Measurements from ENCODE around the gene FCHSD2.
"Not testable (repeated sequence)": the region's sequence is repeated elsewhere in the genome, so short reads cannot be mapped to it uniquely, and the experiment has no call there.

Gene FCHSD2

DNA sequence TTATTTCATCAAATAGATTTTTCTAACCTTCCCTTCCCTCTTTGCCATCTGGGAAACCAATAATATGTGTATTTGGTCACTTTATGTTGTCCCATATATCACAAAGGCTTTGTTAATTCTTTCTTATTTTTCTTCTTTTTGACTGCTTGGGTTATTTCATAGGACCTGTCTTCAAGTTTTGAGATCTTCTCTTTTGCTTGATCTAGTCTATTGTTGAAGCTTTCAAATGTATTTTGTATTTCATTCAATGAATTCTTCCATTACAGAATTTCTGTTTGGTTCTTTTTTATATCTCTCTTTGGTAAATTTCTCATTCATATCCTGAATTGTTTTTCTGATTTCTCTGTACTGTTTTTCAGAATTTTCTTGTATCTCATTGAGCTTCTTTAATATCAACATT, 132.1 kb downstream of the FCHSD2 start:
- no peak for DNase-seq (ENCODE audit: low spot score)

DNA sequence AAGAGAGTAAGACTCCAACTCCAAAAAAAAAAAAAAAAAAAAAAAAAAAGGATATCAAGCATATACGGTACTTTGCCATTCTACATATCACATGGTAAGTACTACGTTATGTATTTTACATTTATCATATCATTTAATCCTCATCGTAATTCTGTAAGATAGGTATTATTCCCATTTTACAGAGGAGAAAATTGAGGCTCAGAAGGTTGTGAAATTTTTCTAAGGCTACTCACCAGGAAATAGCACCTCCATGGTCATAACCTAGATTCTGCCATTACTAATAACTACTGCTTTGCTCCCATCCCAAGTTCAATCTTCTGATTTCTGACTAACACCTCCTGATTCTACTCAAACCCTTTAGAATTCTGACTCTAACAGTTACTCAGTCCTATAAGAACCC, 138.0 kb downstream of the FCHSD2 start:
- no peak for DNase-seq (ENCODE audit: low spot score)

DNA sequence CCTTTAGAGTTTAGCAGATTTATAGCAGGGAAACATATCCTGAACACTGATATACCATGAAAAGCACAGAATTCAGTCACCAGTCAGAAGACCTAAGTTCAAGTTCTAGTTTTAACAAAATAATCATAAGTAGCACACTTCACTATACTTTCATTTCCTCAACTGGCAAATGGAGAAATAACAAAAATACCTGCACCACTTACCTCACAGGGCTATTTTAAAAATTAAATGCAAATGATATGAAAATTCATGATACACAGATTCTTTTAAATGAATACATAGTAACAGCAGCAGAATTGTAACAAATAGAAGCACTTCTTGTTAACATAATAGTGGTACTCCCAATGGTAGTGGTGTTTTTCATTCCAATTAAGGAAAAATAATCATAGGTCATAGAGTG, 139.0 kb downstream of the FCHSD2 start:
- DNase-seq (ENCODE audit: low spot score) = no peak

DNA sequence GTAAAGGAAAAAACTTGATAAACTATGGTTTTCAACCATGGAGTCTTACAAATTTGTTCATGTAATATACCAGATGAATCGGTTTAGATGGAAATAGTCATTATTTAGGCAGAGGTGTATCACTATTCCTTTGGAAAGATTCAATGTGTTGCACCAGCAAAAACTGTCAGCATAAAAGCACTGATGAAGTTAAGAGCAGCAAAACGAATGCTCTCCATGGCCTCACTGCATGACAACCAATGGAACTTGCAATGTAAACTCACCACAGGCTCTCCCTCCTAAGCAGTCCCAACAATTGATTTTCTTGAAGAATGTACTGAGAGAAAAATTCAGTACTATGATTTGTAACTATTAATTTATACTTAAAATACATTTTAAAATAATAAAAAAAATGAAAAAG, 139.9 kb downstream of the FCHSD2 start:
- no peak for DNase-seq (ENCODE audit: low spot score)

DNA sequence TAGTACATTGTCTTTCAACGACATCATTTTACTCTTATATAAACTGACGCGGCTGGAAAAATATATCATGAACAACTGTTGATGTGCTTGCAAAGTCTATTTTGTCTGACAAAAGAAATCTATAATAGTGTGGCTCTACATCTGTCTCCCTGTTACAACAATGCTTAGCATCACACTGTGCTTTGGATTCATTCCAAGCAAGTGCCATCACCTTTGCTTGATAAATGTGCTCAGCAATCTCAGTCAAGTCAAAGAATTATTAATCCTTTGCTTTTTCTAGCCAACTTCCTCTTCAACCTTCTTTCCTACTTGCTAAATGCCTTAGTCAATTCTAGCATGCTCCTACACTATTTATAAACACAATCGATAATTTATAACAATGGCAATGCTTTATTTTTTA, 140.5 kb downstream of the FCHSD2 start:
- no peak for DNase-seq (ENCODE audit: low spot score)

DNA sequence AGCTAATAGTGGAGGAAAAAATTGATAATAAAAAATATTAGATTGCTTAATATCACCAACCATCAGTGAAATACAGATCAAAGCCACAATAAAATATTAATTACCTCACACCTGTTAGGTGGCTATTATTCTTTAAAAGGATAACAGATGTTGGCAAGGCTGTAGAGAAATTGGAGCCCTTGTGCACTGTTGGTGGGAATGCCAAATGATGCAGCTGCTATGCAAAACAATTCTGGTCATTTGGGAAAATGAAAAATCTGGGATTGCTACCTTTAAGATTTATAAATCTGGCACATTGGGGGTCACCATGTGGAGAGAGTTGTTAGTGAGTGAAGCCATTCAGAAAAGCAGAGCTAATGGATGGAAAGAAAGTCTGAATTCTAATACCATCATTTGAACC, 143.4 kb downstream of the FCHSD2 start:
- no peak for DNase-seq (ENCODE audit: low spot score)

DNA sequence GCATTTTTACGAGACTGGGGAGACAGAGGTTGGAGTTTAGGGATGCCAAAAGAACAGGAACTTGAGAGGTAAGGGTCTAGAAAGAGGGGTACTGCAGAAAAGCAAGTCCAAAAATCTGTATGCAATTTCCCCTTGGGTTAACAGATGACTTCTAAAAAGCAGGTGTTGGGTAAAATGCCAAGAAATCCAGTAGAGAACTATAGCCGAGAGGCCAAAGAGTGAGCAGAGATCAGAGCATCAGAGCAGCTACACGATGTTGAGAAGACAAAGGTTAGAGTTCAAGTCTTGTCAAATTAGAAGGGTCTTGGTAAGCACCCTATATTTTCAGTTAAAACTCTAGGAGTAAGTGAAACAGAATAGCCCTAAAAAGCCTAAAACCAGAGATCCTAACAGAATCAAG, 145.2 kb downstream of the FCHSD2 start:
- no peak for DNase-seq (ENCODE audit: low spot score)

DNA sequence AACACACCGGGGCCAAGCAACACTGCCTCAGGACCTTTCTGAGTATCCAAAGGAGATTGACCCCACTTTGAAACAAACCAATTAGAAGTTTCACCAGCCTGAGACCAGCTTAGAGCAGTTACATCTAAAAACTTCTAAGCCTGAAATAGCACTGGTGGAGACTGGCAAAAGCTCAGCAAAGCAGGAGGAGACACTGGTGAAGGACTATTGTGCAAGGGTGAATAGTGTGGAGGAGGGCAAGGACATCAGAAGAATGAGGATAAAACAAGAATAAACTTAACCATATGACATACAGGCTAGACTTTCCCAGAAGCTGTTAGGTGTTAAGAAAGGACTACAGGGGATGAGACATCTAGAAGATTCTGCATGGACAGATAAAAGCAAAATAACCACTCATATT, 152.4 kb downstream of the FCHSD2 start:
- no peak for DNase-seq (ENCODE audit: low spot score)

DNA sequence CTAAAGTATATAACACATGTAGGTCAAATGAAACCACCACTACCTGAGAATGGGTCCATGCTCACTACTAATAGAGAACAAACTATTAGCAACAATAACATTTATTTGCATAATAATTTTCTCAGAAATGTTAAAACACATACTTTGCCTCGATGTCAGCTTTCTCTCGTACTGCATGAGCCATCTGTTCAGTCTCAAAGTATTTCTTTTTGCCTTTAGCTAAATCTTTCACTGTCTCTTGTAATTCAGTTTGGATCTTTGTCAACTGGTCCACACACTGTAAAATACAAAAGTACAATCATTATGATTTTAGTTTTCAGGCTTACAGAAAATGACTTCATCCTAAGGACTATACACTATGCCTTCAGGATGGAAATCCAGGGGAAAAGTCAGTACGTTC, 153.3 kb downstream of the FCHSD2 start:
- no peak for DNase-seq (ENCODE audit: low spot score)

DNA sequence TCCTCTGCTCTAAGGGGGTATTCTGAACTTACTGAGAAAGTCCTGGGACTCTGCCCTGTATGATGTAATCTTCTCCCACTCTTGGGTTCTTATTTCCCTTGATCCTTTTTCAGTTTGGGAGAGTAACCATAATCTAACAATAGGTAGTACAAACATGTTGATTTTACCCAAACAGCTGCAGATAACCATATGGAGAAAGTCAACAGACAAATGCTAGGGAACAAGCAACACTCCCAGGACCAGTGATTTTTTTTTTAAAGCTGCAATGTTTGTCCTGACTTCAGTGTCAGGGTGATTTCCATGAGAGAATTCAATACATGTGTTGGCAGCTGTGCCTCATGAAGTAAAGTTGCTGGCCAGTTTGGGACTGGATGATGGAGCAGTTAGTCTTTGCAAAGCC, 156.5 kb downstream of the FCHSD2 start:
- DNase-seq (ENCODE audit: low spot score) = no peak

DNA sequence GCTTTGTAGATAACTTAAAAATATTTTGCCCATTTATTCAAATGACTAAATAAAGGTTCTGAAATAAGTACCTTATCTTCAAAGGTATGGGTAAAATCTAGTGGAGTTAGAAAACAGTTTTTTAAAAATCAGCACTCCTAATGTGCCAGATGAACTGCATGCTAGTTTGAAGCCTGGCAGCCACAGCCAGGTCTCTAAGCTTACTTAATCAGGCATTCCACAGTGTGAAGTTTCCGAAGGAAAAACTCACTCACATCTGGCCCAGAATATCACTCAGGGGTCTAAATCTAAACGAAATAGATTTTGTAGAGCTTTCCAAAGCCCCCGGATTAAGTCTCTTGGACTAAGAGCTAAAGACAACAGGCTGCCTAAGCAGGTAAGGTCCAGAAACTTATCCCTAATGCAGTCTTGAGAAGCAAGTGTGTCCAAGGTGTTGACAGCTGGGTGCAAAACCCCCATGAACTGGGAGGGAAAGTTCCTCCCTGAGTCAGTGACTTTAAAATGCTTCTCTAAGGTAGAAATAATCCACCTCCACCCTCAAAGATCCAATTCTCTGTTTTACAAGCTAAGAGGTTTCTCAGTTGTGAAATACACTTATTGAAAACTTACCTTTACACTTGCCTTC, 157.6 kb downstream of the FCHSD2 start:
- DNase-seq (ENCODE audit: low spot score) = no peak

DNA sequence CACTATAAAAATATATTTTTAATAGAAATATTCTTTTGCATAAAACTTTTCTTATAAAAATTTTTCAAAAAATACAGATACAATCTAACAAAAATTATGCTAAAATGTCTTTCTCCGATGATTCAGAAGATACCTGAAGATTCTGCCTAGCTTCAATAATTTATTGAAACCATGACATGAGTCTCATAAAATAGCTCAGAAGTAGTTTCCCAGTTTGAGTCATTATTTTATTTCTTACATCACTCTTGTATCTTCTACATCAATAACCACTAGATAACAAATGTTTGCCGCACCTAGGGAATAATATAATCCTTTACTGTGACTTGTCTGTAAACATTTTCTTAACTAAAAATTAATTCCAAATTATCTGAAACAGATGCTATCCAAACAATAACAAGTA, 158.6 kb downstream of the FCHSD2 start:
- DNase-seq (ENCODE audit: low spot score) = no peak

DNA sequence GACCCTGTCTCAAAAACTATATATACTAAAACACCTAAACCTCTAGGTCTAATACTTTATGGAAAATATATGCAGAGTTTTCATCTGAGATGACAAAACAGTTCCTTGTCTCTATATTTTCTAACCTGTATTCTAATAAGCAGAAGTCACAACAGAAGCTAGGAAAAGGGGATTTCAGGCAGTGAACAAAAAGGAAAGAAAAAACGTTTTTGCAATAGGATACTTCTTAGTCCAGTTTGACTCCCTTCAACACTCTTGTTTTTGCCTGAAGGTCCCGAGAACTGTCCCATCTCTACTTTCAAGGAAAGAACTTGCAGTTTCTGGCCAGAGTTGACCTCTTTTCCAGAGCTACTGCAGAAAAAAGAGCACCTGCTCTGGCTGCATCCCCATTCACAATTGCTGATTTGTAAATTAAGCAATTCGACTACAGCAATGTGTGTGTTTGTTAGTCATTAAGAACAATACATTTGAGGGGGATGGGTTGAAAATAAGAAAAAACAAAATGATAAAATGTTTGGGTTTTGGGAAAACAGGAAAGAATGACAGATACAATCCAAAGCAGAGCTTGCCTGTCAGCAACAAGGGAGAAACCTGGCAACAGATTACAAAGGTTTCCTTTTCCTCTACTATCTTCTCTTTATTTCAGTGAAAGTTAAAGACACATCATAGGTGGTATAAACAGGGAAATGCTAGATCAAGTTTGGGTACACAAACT, 160.0 kb downstream of the FCHSD2 start:
- no peak for DNase-seq (ENCODE audit: low spot score)

DNA sequence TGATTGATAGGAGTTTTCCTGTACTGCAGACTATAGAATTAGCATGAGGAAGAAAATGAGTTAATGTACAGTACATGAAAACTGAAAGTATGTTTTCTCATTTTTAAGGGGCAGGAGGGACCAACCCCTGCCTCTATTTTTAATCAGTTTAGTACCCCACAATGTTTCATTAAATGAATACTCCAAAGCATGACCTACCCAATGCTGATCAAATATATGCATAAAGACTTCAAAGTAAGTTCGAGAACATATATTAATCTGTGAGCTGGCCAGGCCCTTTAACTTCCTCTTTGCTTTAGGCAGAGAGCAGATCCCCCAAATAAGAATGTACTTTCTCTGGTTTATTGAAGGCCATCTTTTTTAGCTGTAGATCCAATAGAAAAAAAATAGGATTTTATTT, 161.0 kb downstream of the FCHSD2 start:
- no peak for DNase-seq (ENCODE audit: low spot score)

DNA sequence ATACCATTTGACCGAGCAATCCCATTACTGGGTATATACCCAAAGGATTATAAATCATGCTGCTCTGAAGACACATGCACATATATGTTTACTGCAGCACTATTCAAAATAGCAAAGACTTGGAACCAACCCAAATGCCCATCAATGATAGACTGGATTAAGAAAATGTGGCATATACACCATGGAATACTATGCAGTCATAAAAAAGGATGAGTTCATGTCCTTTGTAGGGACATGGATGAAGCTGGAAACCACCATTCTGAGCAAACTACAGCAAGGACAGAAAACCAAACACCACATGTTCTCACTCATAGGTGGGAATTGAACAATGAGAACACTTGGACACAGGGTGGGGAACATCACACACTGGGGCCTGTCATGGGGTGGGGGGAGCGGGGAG, 164.3 kb downstream of the FCHSD2 start:
- not testable (repeated sequence) for DNase-seq (ENCODE audit: low spot score)

DNA sequence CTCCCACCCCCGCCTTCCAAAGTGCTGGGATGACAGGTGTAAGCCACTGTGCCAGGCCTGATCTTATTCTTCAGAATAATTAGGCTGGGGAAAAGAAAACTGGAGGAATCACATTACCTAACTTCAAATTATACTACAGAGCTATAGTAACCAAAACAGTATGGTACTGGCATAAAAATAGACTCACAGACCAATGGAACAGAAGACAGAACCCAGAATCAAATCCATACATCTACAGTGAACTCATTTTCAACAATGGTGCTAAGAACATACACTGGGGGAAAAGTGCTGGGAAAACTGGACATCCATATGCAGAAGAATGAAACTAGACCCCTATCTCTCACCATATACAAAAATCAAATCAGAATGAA, 165.6 kb downstream of the FCHSD2 start:
- not testable (repeated sequence) for DNase-seq (ENCODE audit: low spot score)

DNA sequence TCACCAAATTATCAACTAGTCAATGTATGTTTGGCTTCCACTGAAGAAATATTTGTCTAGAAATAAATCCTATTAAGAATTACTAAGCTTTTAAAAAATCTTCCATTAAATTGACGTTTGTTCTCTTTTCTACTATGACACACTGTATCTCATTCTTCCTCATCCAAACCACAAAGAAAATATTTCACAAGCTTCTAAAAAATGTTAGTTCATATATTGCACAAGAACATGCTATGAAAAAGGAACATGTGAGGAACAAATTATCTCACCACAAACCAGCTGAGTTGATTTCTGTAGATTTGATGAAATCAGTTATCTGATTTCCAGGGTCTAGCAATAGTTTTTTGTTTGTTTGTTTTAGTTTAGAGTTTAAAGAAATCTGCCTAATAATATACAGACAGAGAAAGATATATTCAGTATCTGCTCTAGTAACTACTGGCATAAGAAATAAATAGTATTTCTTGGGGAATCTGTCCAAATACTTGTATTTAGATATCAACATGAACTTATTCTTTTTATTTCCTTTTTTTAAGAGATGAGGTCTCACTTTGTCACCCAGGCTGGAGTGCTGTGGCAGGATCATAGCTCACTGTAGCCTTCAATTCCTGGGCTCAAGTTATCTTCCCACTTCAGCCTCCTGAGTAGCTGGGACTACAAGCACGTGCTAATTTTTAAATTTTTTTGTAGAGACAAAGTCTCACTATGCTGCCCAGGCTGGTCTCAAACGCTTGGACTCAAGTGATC, 166.2 kb downstream of the FCHSD2 start:
- DNase-seq (ENCODE audit: low spot score) = no peak

DNA sequence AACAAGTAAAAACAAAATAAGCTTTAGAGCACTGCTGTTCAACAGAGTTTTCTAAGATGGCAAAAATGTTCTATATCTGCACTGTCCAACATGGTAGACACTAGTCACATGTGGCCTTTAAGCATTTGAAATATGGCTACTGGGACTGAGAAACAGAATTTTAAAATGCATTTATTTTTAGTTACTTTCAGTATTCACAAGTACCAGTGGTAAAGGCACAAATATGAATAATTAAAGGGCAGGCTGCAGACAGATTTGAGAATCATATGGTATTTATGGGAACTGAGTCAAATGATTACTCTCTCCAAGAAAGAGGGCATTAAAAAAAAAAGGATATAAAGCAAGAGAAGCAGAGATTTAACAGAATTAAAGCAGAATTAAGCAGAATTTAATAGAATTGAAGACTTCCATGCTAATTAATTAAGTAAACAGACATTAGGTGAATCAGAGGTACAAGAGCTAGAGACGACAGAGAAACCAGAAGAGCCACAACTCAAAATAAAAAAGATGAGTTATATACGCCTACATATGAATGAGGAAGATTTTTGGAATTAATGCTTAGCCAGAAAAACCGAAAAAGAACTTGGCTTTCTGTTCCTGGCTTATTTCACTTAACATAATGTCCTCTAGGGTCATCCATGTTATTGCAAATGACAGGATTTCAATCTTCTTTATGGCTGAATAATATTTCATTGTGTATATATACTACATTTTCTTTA, 167.5 kb downstream of the FCHSD2 start:
- DNase-seq (ENCODE audit: low spot score) = no peak

DNA sequence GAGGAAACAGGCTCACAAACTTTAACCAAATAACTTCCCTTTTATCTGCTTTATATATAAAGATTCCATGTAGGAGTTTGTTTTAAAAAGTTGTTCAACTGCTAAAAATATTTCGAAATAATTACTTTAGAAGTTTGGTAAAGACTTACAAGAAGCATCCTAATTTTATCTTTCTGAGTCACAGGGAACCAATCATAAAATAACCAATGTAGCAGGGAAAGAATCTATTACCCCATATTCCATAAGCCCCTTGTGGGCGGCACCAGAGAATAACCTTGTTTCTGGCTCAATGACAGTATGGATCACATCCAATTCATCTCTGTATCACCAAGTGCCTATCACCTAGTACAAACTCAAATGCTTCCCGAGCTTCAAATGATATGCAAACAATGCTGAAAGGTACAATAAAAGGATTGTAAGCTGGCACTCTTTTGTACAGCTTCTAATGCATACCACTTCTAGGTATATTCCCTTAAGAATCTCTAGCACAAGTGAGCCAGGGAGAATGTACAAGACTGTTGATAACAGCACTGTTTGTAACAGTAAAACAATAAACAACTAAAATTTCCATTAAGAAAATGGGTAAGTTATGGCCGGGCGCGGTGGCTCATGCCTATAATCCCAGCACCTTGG, 169.5 kb downstream of the FCHSD2 start:
- DNase-seq (ENCODE audit: low spot score) = no peak

DNA sequence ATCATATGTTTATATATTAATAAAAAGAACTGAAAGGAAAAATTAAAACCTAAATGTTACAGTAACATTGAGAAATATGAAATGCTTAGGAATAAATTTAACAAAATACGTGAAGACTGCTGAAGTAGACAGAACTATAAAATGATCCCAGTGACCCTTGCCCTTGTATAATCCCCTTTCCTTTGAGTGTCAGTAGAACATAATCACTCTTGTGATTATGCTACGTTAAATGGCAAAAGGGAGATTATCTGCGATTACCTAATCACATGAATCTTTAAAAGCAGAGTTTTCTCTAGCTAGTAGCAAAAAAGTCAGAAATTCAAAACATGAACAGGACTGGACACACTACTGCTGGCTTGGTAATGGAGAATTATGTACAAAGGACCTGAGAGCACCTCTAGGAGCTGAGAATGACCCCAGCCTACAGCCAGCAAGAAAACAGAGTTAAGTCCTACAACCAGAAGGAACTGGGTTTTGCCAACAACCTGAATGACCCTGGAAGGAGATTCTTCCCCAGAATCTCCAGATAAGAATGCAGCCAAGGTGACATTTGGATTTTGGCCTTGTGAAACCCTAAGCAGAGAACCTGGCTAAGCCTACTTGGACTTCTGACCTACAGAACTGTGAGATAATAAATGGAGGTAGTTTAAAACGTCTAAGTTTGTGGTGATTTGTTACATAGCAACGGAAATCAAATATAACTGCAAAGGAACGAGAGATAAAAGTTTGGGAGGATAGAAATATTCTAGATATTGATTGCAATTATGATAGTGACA, 170.7 kb downstream of the FCHSD2 start:
- no peak for DNase-seq (ENCODE audit: low spot score)

DNA sequence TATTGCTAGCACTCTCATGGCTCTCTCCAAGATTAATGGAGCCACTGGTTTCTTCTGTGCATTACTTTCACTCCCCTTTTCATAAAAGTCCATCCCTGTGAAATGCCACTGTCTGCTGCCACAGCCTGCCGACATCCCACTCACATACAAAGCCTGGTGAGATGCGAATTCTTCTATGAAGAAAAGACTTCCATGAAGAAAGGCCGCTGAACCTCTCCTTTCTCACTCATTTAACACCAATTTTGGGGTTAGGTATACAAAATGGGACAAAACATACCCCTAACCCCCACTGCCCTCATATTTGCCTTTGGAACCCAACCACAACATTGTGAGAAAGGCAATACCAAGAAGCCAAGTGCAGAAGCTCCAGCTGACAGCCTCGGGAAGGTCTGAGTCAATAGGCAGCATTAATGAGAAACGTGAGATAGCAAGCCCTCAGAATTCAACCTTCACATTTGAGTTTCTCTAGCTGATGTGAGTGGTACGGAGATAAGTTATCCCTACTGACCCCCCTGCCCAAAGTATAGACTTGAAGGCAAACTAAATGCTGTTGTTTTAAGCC, 171.5 kb downstream of the FCHSD2 start:
- DNase-seq (ENCODE audit: low spot score) = no peak
